Tibial nerve (tissue), 4 donors: ENCODE measurements around the gene FMN1. TPM values are rescaled to one million over a fixed set of nuclear protein-coding genes. Genes with fewer than 3 reads are reported as not detected.
A peak's percentile ranks its signal among the peaks of the same experiment; 100 is the strongest.

Experiments used
- DNase-seq, 2 donors: peaks; one replicate each; pipeline ENCODE4 v3.0.0-alpha.2; 2019; ENCODE audit warnings: low spot score in 2 of 2
- H3K27ac ChIP-seq, 4 donors: fragments of 200-600 bp; sonication (generic) in 3 of 4; one replicate each; pipeline ENCODE4 v1.5.1; 2017 to 2019; ENCODE audit warnings: mild to moderate bottlenecking in 1 of 4
- H3K27me3 ChIP-seq, 2 donors: fragments of 200-600 bp; sonication (generic) in 1 of 2; one replicate each; pipeline versions ENCODE4 v1.5.1 to v1.6.0; 2017 to 2019
- H3K36me3 ChIP-seq, 3 donors: fragments of 200-600 bp; sonication (generic); one replicate each; pipeline ENCODE4 v1.5.1; 2018 to 2019
- H3K4me1 ChIP-seq, 4 donors: fragments of 200-600 bp; sonication (generic) in 3 of 4; one replicate each; pipeline ENCODE4 v1.5.1; 2017 to 2019
- H3K4me3 ChIP-seq, 4 donors: fragments of 200-600 bp; sonication (generic) in 3 of 4; one replicate each; pipeline ENCODE4 v1.5.1; 2017 to 2019; ENCODE audit warnings: mild to moderate bottlenecking in 1 of 4, moderate library complexity in 1 of 4
- H3K9me3 ChIP-seq, 4 donors: fragments of 200-600 bp; sonication (generic) in 3 of 4; one replicate each; pipeline ENCODE4 v1.5.1; 2017 to 2019
- CTCF ChIP-seq, 5 experiments: fragments of 200-600 bp in 3 of 5; fragments of 450-650 bp in 2 of 5; sonication (generic) in 3 of 5; IDR thresholded peaks; one replicate each; pipeline ENCODE4 v1.5.1; 2016 to 2019; ENCODE audit warnings: antibody characterized with exemption in 5 of 5, mild to moderate bottlenecking in 3 of 5, moderate library complexity in 2 of 5
- EP300 ChIP-seq, 2 donors: sonication (generic); formaldehyde crosslinking; IDR thresholded peaks; one replicate each; pipeline ENCODE4 v1.6.1; 2017; ENCODE audit warnings: antibody characterized with exemption in 2 of 2, mild to moderate bottlenecking in 1 of 2
- POLR2A ChIP-seq, 2 donors: fragments of 450-650 bp; IDR thresholded peaks; one replicate each; pipeline ENCODE4 v1.6.1; 2017; ENCODE audit warnings: antibody characterized with exemption in 2 of 2, mild to moderate bottlenecking in 2 of 2, moderate library complexity in 2 of 2
- WGBS, 2 donors: methylation state at CpG; one replicate each; pipeline ENCODE4 v1.1.5; 2018; 5-methylcytosine and 5-hydroxymethylcytosine counted together
- total RNA-seq, 4 donors: library from RNA; depleted of rRNA; stranded (reverse); fragments of >200 nt; gene quantifications; one replicate each; pipeline ENCODE4 v1.1.0, GENCODE V29; 2016

FMN1 gene
- total RNA-seq, 4 donors from 2014 or later, result 15.1 to 62.1 (median 20.7) TPM

GRCh38 chr15:33155691-33156420 is 38.7 kb downstream of the FMN1 start:
- H3K4me1 ChIP-seq, result peaks cover 0 to 3% (median 0%) of the 10 kb centered on the region in 4 donors
- TF ChIP-seq EP300 (IDR thresholded peaks at IDR 0.05) (no peak), CTCF (IDR thresholded peaks at IDR 0.05) (no peak), POLR2A (IDR thresholded peaks at IDR 0.05) (no peak)
- DNase-seq, result no peak
- no peaks in the 10 kb centered on the region for H3K36me3 ChIP-seq
- H3K27ac ChIP-seq, result peak overlapping the region in 2 of 4 donors; percentile 8 to 40
- no peaks in the 10 kb centered on the region for H3K9me3 ChIP-seq
- H3K4me3 ChIP-seq, result no peak overlapping the region
- WGBS, 2 donors, result 78 to 80% methylated on average over 7 of the region's 7 CpGs
- no peaks in the 10 kb centered on the region for H3K27me3 ChIP-seq

- H3K27me3 ChIP-seq, result no peaks in the 10 kb centered on the region
- H3K27ac ChIP-seq, result peak overlapping the region in 2 of 4 donors; percentile 55 to 72
- WGBS, 2 donors, result 72 to 73% methylated on average over 14 of the region's 14 CpGs
- TF ChIP-seq CTCF (IDR thresholded peaks at IDR 0.05) (no peak), EP300 (IDR thresholded peaks at IDR 0.05) (peak; percentile 17 to 91)
- no peaks in the 10 kb centered on the region for H3K36me3 ChIP-seq
- no peaks in the 10 kb centered on the region for H3K9me3 ChIP-seq
- H3K4me1 ChIP-seq, result peaks cover 0 to 3% (median 0%) of the 10 kb centered on the region in 4 donors
- peak; percentile 14 to 68 for DNase-seq
- H3K4me3 ChIP-seq, result peak overlapping the region in 3 of 4 donors; percentile 4 to 36 (median 11)
Measured at GRCh38 chr15:33154351-33155166, 40.0 kb downstream of the FMN1 start.

GRCh38 chr15:33153548-33153947 is 41.0 kb downstream of the FMN1 start:
- no peak for TF ChIP-seq CTCF (IDR thresholded peaks at IDR 0.05)
- TF ChIP-seq POLR2A (IDR thresholded peaks at IDR 0.05), result no peak
- no peak for TF ChIP-seq EP300 (IDR thresholded peaks at IDR 0.05)
- H3K27ac ChIP-seq, result peak overlapping the region in 3 of 4 donors; percentile 11 to 72 (median 55)
- peak overlapping the region in 1 of 4 donors; percentile 36 for H3K4me3 ChIP-seq
- no peaks in the 10 kb centered on the region for H3K9me3 ChIP-seq
- H3K4me1 ChIP-seq, result peaks cover 0 to 3% (median 0%) of the 10 kb centered on the region in 4 donors
- H3K27me3 ChIP-seq, result no peaks in the 10 kb centered on the region
- WGBS, 2 donors, result 94% methylated on average over 17 of the region's 17 CpGs
- H3K36me3 ChIP-seq, result no peaks in the 10 kb centered on the region
- no peak for DNase-seq

GRCh38 chr15:33152502-33153109 is 41.9 kb downstream of the FMN1 start:
- TF ChIP-seq POLR2A (IDR thresholded peaks at IDR 0.05), result no peak
- TF ChIP-seq EP300 (IDR thresholded peaks at IDR 0.05), result peak in 1 of 2 donors; percentile 78
- TF ChIP-seq CTCF (IDR thresholded peaks at IDR 0.05), result no peak
- Histone ChIP-seq H3K9me3 (no peaks in the 10 kb centered on the region), H3K4me3 (peak overlapping the region in 2 of 4 donors; percentile 7 to 36), H3K4me1 (peaks cover 0 to 3% (median 0%) of the 10 kb centered on the region in 4 donors), H3K27ac (peak overlapping the region in 2 of 4 donors; percentile 63 to 72), H3K36me3 (no peaks in the 10 kb centered on the region), H3K27me3 (no peaks in the 10 kb centered on the region)
- 45 to 46% methylated on average over 5 of the region's 5 CpGs for WGBS, 2 donors
- DNase-seq, result no peak
